HepG2 (cell line): ENCODE results near the gene NSUN6. TPM values are rescaled to one million over a fixed set of nuclear protein-coding genes. Genes with fewer than 3 reads are reported as not detected.

Experiments used
- AFF4 ChIP-seq: sonication (generic); formaldehyde crosslinking; IDR thresholded peaks from 2 replicates; pipeline ENCODE4 v1.4.0; 2020; ENCODE audit warnings: missing genetic modification reagents
- CREM ChIP-seq, 2 experiments: sonication (generic) in 1 of 2; formaldehyde crosslinking in 1 of 2; IDR thresholded peaks; 2 replicates each; pipeline versions ENCODE4 v1.4.0 to v1.6.1; 2016 to 2020; ENCODE audit warnings: antibody characterized with exemption in 1 of 2, mild to moderate bottlenecking in 1 of 2, missing genetic modification reagents in 1 of 2
- FOXO4 ChIP-seq: sonication (generic); formaldehyde crosslinking; conservative IDR thresholded peaks from 2 replicates; pipeline ENCODE4 v1.8.1; 2023; ENCODE audit warnings: missing genetic modification reagents
- GPN1 ChIP-seq: sonication (generic); formaldehyde crosslinking; IDR thresholded peaks from 2 replicates; pipeline ENCODE4 v1.5.1; 2020; ENCODE audit warnings: missing genetic modification reagents, borderline replicate concordance
- GZF1 ChIP-seq: sonication (generic); formaldehyde crosslinking; IDR thresholded peaks from 2 replicates; pipeline ENCODE4 v1.5.1; 2020; ENCODE audit warnings: mild to moderate bottlenecking, missing genetic modification reagents
- LCORL ChIP-seq, 2 experiments: fragments of 450-650 bp in 1 of 2; sonication (generic) in 1 of 2; formaldehyde crosslinking in 1 of 2; IDR thresholded peaks; 2 replicates each; pipeline versions ENCODE4 v1.5.0 to v1.6.1; 2017 to 2020; ENCODE audit warnings: antibody characterized with exemption in 1 of 2, missing genetic modification reagents in 1 of 2
- NR0B2 ChIP-seq: sonication (generic); formaldehyde crosslinking; IDR thresholded peaks from 2 replicates; pipeline ENCODE4 v1.4.0; 2020; ENCODE audit warnings: mild to moderate bottlenecking, missing genetic modification reagents
- PHF21A ChIP-seq: sonication (generic); formaldehyde crosslinking; IDR thresholded peaks from 2 replicates; pipeline ENCODE4 v1.5.0; 2020; ENCODE audit warnings: mild to moderate bottlenecking, missing genetic modification reagents
- RFX5 ChIP-seq: IDR thresholded peaks from 2 replicates; pipeline ENCODE4 v1.6.1; 2011; ENCODE audit warnings: low read depth, low read length, improper control_type of control experiment
- TAF1 ChIP-seq: sonication (generic); formaldehyde crosslinking; IDR thresholded peaks from 2 replicates; pipeline ENCODE4 v1.4.0; 2020; ENCODE audit warnings: missing genetic modification reagents
- TIGD3 ChIP-seq: sonication (generic); formaldehyde crosslinking; IDR thresholded peaks from 2 replicates; pipeline ENCODE4 v1.5.1; 2020; ENCODE audit warnings: mild to moderate bottlenecking, missing genetic modification reagents, borderline replicate concordance
- XRCC5 ChIP-seq: fragments of 200-400 bp; formaldehyde crosslinking; optimal IDR thresholded peaks from 2 replicates; pipeline ENCODE3; 2017; ENCODE audit warnings: mild to moderate bottlenecking, low read length
- ZFYVE20 ChIP-seq: sonication (generic); formaldehyde crosslinking; IDR thresholded peaks from 2 replicates; pipeline ENCODE4 v1.8.0; 2023; ENCODE audit warnings: low read depth, mild to moderate bottlenecking, moderate library complexity, missing genetic modification reagents, borderline replicate concordance
- ZNF136 ChIP-seq: sonication (generic); formaldehyde crosslinking; IDR thresholded peaks from 2 replicates; pipeline ENCODE4 v1.8.1; 2022; ENCODE audit warnings: low read depth, mild to moderate bottlenecking, moderate library complexity, missing genetic modification reagents
- ZNF225 ChIP-seq: sonication (generic); formaldehyde crosslinking; IDR thresholded peaks from 2 replicates; pipeline ENCODE4 v1.4.0; 2020; ENCODE audit warnings: mild to moderate bottlenecking, missing genetic modification reagents
- ZNF432 ChIP-seq: sonication (generic); formaldehyde crosslinking; IDR thresholded peaks from 2 replicates; pipeline ENCODE4 v1.5.0; 2020; ENCODE audit warnings: missing genetic modification reagents, mild to moderate bottlenecking, borderline replicate concordance
- ZNF460 ChIP-seq: sonication (generic); formaldehyde crosslinking; IDR thresholded peaks from 2 replicates; pipeline ENCODE4 v1.5.1; 2020; ENCODE audit warnings: missing genetic modification reagents, mild to moderate bottlenecking, borderline replicate concordance
- ZNF619 ChIP-seq: sonication (generic); formaldehyde crosslinking; IDR thresholded peaks from 2 replicates; pipeline ENCODE4 v1.4.0; 2020; ENCODE audit warnings: mild to moderate bottlenecking, missing genetic modification reagents
- ZNF737 ChIP-seq: sonication (generic); formaldehyde crosslinking; IDR thresholded peaks from 2 replicates; pipeline ENCODE4 v1.5.0; 2020; ENCODE audit warnings: missing genetic modification reagents, mild to moderate bottlenecking, borderline replicate concordance
- ZNF768 ChIP-seq: sonication (generic); formaldehyde crosslinking; IDR thresholded peaks from 2 replicates; pipeline ENCODE4 v1.4.0; 2020; ENCODE audit warnings: missing genetic modification reagents
- ZNF891 ChIP-seq: sonication (generic); formaldehyde crosslinking; IDR thresholded peaks from 2 replicates; pipeline ENCODE4 v1.5.0; 2020; ENCODE audit warnings: mild to moderate bottlenecking, missing genetic modification reagents
- ZSCAN9 ChIP-seq: IDR thresholded peaks from 2 replicates; pipeline ENCODE4 v1.6.1; 2016; ENCODE audit warnings: borderline replicate concordance
- polyA plus RNA-seq, 8 experiments: library from polyadenylated mRNA; depleted of rRNA in 3 of 8; stranded (reverse) in 7 of 8; unstranded in 1 of 8; fragments of >200 nt; fragmentation: Illumina TruSeq in 4 of 8; extraction: Trizol in 4 of 8; gene quantifications; 2 replicates each; pipeline versions ENCODE4 v1.2.1 to v1.2.3, GENCODE V29; 2011 to 2016; ENCODE audit warnings: low read depth in 4 of 8, missing spikeins in 1 of 8, mixed read lengths in 1 of 8; ENCODE audit not compliant: insufficient read depth in 1 of 8
- total RNA-seq, 5 experiments: library from RNA; depleted of rRNA; stranded (reverse); fragments of >200 nt; fragmentation: Illumina TruSeq; extraction: Trizol; gene quantifications; 2 replicates each; pipeline ENCODE4 v1.2.3, GENCODE V29; 2016; ENCODE audit warnings: low read depth in 1 of 5

The NSUN6 gene
- total and polyA plus RNA-seq, 2 of the 13 experiments (the other 11 are each of a cell fraction or from before 2014, with no cell fraction given): 17.2 to 19.3 TPM

GRCh38 chr10:18651324-18652007, at the start of gene NSUN6 (continued):
- TF ChIP-seq GPN1 (CRISPR knock-in tag): no peak
- no peak for TF ChIP-seq ZSCAN9
- no peak for TF ChIP-seq LCORL (IDR thresholded peaks at IDR 0.05)
- TF ChIP-seq LCORL (CRISPR knock-in tag; IDR thresholded peaks at IDR 0.05): peak; percentile 65
- no peak for TF ChIP-seq ZNF737
- peak; percentile 58 for TF ChIP-seq XRCC5
- no peak for TF ChIP-seq ZNF768 (CRISPR knock-in tag)
- TF ChIP-seq ZNF136 (CRISPR knock-in tag): peak; percentile 65; the same call in 1 of the 2 replicates
- peak; percentile 10; the same call in 1 of the 2 replicates for TF ChIP-seq ZNF460 (CRISPR knock-in tag)
- peak; percentile 70; the same call in 1 of the 2 replicates for TF ChIP-seq ZNF891 (CRISPR knock-in tag)
- TF ChIP-seq ZNF619 (CRISPR knock-in tag): no peak
- 0 out of 2 replicates have a peak, but pooled peaks have one; percentile 24 for TF ChIP-seq RFX5
- peak; percentile 52 for TF ChIP-seq NR0B2 (CRISPR knock-in tag)
- TF ChIP-seq PHF21A (CRISPR knock-in tag): peak; percentile 71; the same call in 1 of the 2 replicates
- no peak for TF ChIP-seq ZNF225
- TF ChIP-seq TIGD3 (CRISPR knock-in tag): no peak
- TF ChIP-seq GZF1: no peak
- TF ChIP-seq AFF4 (CRISPR knock-in tag): no peak
- TF ChIP-seq ZFYVE20 (CRISPR knock-in tag): no peak
- peak; percentile 97 for TF ChIP-seq CREM (IDR thresholded peaks at IDR 0.05)
- TF ChIP-seq CREM (CRISPR knock-in tag; IDR thresholded peaks at IDR 0.05): 0 out of 2 replicates have a peak, but pooled peaks have one; percentile 31
- no peak for TF ChIP-seq ZNF432
- TF ChIP-seq FOXO4 (CRISPR knock-in tag): no peak
- TF ChIP-seq TAF1 (CRISPR knock-in tag): peak; percentile 57; the same call in 1 of the 2 replicates
